ENCODE measurements around the gene KIDINS220.
A peak's percentile ranks its signal among the peaks of the same experiment; 100 is the strongest.

KIDINS220 gene

DNA sequence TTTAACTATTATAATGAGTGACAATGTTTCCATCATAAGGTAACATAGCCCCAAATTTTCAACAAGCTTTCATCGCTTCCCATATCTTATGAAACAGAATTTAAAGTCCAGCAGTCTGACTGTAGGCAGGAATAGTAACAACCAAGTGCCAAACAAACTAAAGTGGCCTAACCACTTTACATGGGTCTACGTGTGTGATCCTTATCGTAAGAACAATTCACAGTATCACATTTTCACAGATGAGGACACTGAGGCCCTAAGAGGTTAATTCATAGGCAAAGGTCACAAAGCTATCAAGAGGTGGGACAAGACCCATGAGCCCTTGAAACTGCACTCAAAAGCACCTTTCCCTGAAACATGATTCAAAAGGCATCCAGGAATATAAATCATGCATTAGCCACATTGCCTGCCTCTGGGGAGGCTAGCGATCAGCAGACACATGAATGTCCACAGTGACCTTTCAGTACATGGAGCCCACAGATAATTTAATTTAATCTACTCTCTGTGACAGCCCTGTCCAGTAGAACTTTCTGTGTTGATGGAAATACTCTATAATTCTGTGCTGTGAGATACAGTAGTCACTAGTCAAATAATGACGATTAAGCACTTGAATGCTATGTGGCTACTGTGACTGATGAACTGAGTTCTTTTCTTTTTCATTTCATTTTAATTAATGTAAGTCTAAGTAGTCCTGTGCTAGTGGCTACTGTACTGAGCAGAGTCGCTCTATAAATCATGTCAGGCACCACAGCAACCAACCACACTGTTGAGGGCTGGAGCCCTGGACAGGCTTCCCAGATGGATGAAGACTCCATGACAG, 30.3 kb downstream of the KIDINS220 start:
- TF ChIP-seq, protein P1, sequence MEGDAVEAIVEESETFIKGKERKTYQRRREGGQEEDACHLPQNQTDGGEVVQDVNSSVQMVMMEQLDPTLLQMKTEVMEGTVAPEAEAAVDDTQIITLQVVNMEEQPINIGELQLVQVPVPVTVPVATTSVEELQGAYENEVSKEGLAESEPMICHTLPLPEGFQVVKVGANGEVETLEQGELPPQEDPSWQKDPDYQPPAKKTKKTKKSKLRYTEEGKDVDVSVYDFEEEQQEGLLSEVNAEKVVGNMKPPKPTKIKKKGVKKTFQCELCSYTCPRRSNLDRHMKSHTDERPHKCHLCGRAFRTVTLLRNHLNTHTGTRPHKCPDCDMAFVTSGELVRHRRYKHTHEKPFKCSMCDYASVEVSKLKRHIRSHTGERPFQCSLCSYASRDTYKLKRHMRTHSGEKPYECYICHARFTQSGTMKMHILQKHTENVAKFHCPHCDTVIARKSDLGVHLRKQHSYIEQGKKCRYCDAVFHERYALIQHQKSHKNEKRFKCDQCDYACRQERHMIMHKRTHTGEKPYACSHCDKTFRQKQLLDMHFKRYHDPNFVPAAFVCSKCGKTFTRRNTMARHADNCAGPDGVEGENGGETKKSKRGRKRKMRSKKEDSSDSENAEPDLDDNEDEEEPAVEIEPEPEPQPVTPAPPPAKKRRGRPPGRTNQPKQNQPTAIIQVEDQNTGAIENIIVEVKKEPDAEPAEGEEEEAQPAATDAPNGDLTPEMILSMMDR (IDR thresholded peaks at IDR 0.05; ENCODE audit: low read depth, low read length, missing control alignments) = no peak
- H3K4me3 ChIP-seq (ENCODE audit: low read depth, low read length) = no peak overlapping the region
- no peak for DNase-seq (ENCODE audit: low read depth)

DNA sequence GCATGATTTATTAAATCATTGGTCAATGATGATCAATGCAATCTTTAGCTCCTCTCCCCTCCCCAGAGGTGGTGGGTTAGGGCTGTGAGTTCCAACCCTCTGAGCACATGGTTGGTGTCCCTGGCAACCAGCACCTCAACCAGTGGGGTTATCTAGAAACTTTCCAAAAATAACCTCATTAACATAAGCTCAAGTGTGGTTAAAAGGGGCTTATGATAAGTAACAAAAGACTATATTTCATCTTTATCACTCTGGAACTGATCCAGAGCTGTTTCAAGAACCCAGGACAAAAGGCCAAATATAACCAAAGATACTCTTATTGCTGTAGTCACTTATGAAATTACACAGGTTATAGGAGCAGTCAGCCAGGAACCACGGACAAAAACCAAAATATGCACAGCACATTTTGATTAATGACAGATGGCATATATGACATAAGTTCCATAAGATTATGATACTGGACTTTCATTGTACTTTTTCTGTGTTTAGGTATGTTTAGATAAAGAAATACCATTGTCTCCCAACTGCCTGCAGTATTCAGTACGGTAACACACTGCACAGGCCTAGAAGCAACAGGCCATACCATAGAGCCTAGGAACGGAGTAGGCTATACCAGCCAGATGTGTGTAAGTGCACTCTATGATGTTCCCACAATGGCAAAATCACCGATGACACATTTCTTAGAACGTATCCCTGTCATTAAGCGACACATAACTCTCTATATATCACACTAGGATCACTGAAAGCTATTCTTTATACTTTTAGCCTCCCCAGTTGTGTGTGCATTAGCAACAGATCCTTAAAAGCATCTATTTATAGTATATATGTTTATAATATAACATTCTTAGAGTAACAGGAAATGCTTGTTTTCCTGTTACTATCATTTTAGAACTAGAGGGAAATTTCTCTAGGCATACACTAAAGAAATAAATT, 31.9 kb downstream of the KIDINS220 start:
- DNase-seq (ENCODE audit: low read depth) = no peak
- TF ChIP-seq, protein P1 (IDR thresholded peaks at IDR 0.05; ENCODE audit: low read depth, low read length, missing control alignments) = no peak
- H3K4me3 ChIP-seq (ENCODE audit: low read depth, low read length) = no peak overlapping the region

- peak; percentile 70 for DNase-seq (ENCODE audit: low read depth)
- TF ChIP-seq, protein P1 (IDR thresholded peaks at IDR 0.05; ENCODE audit: low read depth, low read length, missing control alignments) = no peak
- no peak overlapping the region for H3K4me3 ChIP-seq (ENCODE audit: low read depth, low read length)
Observed at GRCh38 chr2:8803658-8804379, 33.6 kb downstream of the KIDINS220 start.

DNA sequence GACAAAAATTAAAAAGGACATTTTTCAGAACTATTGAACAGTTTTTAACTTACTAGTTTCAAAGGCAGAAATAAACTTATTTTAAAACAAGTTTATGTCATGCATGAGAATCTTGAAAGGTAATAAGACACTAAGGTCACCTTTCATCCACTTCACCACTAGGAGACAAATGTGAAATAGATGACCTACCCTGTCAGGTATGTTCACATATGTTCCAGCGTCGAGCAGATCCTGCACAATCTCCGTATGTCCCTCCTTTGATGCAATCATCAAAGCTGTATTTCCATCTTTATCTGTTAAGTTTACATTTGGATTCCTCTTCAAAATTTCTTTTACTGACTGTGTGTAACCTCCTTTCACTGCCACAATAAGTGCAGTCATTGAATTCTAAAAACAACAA, 34.7 kb downstream of the KIDINS220 start:
- TF ChIP-seq, protein P1 (IDR thresholded peaks at IDR 0.05; ENCODE audit: low read depth, low read length, missing control alignments) = no peak
- no peak for DNase-seq (ENCODE audit: low read depth)
- H3K4me3 ChIP-seq (ENCODE audit: low read depth, low read length) = no peak overlapping the region

DNA sequence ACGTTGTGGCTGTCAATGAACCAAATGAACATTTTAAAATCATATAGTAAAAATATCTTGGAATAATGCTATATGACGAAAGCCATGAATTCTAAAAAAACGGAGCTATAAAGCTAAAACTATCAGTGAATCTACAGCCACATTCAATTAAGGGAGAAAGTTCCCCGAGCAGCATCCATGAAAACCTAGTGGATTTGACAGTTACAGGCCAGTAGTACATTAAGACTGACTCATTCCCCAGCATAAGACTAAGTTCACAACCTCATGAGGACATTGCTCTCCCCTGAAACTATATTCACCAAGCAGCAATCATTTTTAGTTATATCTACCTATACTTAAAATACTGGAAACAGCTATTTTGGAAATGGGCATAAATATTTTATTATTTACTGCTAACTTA, 36.6 kb downstream of the KIDINS220 start:
- H3K4me3 ChIP-seq (ENCODE audit: low read depth, low read length) = no peak overlapping the region
- no peak for DNase-seq (ENCODE audit: low read depth)
- TF ChIP-seq, protein P1 (IDR thresholded peaks at IDR 0.05; ENCODE audit: low read depth, low read length, missing control alignments) = no peak

- TF ChIP-seq, protein P1 (IDR thresholded peaks at IDR 0.05; ENCODE audit: low read depth, low read length, missing control alignments) = no peak
- no peak overlapping the region for H3K4me3 ChIP-seq (ENCODE audit: low read depth, low read length)
- no peak for DNase-seq (ENCODE audit: low read depth)
Observed at GRCh38 chr2:8800218-8800617, 37.2 kb downstream of the KIDINS220 start.
